K562 (cell line): ENCODE data around the gene SPATA25. TPM values are rescaled to one million over a fixed set of nuclear protein-coding genes. Genes with fewer than 3 reads are reported as not detected.

Experiments
- polyA plus RNA-seq, 8 experiments: library from polyadenylated mRNA; depleted of rRNA in 4 of 8; stranded (reverse) in 5 of 8; unstranded in 3 of 8; fragments of >200 nt; fragmentation: Nextera tagmentation in 2 of 8; fragmentation: Illumina TruSeq in 1 of 8; extraction: Ambion mirVana in 2 of 8; extraction: Trizol in 1 of 8; gene quantifications; 2 replicates each; pipeline versions ENCODE4 v1.2.1 to v1.2.3, GENCODE V29; 2011 to 2014; ENCODE audit warnings: inconsistent platforms in 1 of 8, missing spikeins in 1 of 8
- total RNA-seq, 7 experiments: library from RNA; depleted of rRNA in 6 of 7; stranded (reverse); fragments of >200 nt in 6 of 7; fragmentation: Illumina TruSeq in 2 of 7; extraction: Trizol in 2 of 7; gene quantifications; 2 replicates each; pipeline versions ENCODE4 v1.2.1 to v1.2.3, GENCODE V29; 2011 to 2021; ENCODE audit warnings: low replicate concordance in 1 of 7
- TF ChIP-seq, protein P1 (sequence below): fragments of 450-650 bp; IDR thresholded peaks from 2 replicates; pipeline ENCODE4 v1.6.1; 2016; ENCODE audit warnings: low read depth
- TF ChIP-seq, protein P2 (sequence below), 2 experiments: fragments of 200-800 bp in 1 of 2; sonication (Bioruptor generic) in 1 of 2; sonication (generic) in 1 of 2; formaldehyde crosslinking in 1 of 2; IDR thresholded peaks in 1 of 2; conservative IDR thresholded peaks in 1 of 2; 2 replicates each; pipeline versions ENCODE4 v1.5.0 to v1.6.1; 2016 to 2020; ENCODE audit warnings: missing compliant biosample characterization in 1 of 2, missing genetic modification characterization in 1 of 2, missing genetic modification reagents in 1 of 2

SPATA25 gene
- total and polyA plus RNA-seq, 9 of the 15 experiments (the other 6 are each of a cell fraction or from before 2014, with no cell fraction given) = 0.21 to 0.95 (median 0.53) TPM; not detected in 3

- TF ChIP-seq, protein P1, sequence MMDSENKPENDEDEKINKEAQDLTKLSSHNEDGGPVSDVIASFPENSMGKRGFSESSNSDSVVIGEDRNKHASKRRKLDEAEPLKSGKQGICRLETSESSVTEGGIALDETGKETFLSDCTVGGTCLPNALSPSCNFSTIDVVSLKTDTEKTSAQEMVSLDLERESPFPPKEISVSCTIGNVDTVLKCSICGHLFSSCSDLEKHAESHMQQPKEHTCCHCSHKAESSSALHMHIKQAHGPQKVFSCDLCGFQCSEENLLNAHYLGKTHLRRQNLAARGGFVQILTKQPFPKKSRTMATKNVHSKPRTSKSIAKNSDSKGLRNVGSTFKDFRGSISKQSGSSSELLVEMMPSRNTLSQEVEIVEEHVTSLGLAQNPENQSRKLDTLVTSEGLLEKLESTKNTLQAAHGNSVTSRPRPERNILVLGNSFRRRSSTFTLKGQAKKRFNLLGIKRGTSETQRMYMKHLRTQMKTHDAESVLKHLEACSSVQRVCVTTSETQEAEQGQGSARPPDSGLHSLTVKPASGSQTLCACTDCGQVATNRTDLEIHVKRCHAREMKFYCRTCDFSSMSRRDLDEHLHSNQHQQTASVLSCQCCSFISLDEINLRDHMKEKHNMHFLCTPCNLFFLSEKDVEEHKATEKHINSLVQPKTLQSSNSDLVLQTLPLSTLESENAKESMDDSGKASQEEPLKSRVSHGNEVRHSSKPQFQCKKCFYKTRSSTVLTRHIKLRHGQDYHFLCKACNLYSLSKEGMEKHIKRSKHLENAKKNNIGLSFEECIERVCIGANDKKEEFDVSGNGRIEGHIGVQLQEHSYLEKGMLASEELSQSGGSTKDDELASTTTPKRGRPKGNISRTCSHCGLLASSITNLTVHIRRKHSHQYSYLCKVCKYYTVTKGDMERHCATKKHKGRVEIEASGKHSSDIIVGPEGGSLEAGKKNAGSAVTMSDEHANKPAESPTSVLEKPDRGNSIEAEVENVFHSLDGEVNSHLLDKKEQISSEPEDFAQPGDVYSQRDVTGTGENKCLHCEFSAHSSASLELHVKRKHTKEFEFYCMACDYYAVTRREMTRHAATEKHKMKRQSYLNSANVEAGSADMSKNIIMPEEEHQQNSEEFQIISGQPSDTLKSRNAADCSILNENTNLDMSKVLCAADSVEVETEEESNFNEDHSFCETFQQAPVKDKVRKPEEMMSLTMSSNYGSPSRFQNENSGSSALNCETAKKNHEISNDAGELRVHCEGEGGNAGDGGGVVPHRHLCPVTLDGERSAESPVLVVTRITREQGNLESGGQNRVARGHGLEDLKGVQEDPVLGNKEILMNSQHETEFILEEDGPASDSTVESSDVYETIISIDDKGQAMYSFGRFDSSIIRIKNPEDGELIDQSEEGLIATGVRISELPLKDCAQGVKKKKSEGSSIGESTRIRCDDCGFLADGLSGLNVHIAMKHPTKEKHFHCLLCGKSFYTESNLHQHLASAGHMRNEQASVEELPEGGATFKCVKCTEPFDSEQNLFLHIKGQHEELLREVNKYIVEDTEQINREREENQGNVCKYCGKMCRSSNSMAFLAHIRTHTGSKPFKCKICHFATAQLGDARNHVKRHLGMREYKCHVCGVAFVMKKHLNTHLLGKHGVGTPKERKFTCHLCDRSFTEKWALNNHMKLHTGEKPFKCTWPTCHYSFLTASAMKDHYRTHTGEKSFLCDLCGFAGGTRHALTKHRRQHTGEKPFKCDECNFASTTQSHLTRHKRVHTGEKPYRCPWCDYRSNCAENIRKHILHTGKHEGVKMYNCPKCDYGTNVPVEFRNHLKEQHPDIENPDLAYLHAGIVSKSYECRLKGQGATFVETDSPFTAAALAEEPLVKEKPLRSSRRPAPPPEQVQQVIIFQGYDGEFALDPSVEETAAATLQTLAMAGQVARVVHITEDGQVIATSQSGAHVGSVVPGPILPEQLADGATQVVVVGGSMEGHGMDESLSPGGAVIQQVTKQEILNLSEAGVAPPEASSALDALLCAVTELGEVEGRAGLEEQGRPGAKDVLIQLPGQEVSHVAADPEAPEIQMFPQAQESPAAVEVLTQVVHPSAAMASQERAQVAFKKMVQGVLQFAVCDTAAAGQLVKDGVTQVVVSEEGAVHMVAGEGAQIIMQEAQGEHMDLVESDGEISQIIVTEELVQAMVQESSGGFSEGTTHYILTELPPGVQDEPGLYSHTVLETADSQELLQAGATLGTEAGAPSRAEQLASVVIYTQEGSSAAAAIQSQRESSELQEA = no peak
- TF ChIP-seq, protein P2, sequence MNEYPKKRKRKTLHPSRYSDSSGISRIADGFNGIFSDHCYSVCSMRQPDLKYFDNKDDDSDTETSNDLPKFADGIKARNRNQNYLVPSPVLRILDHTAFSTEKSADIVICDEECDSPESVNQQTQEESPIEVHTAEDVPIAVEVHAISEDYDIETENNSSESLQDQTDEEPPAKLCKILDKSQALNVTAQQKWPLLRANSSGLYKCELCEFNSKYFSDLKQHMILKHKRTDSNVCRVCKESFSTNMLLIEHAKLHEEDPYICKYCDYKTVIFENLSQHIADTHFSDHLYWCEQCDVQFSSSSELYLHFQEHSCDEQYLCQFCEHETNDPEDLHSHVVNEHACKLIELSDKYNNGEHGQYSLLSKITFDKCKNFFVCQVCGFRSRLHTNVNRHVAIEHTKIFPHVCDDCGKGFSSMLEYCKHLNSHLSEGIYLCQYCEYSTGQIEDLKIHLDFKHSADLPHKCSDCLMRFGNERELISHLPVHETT (CRISPR knock-in tag; conservative IDR thresholded peaks at IDR 0.05 in 1 of 2, IDR thresholded peaks at IDR 0.05 in 1 of 2) = no peak
Observed at GRCh38 chr20:45845452-45845851, 42.0 kb downstream of the SPATA25 start (continued).
